HAP-1 (cell line): ENCODE data around the gene PLB1.

Experiments used
- DNase-seq, 2 experiments: peaks; one replicate each; pipeline ENCODE4 v3.0.0-alpha.2; 2016 to 2020; ENCODE audit warnings: low spot score in 2 of 2
- H3K27me3 ChIP-seq: fragments of 250-450 bp; sonication (Bioruptor Pico); 2 replicates; pipeline ENCODE4 v1.5.1; 2020; ENCODE audit warnings: low read depth, mild to moderate bottlenecking, moderate library complexity
- H3K36me3 ChIP-seq: fragments of 250-450 bp; sonication (Bioruptor Pico); replicated peaks from 2 replicates; pipeline ENCODE4 v1.5.1; 2020; ENCODE audit warnings: mild to moderate bottlenecking
- H3K4me1 ChIP-seq: fragments of 250-450 bp; sonication (Bioruptor Pico); 2 replicates; pipeline ENCODE4 v1.5.1; 2020; ENCODE audit warnings: mild to moderate bottlenecking
- H3K4me3 ChIP-seq: fragments of 250-450 bp; sonication (Bioruptor Pico); 2 replicates; pipeline ENCODE4 v1.5.1; 2020; ENCODE audit warnings: mild to moderate bottlenecking, moderate library complexity
- H3K9me3 ChIP-seq: fragments of 250-450 bp; sonication (Bioruptor Pico); 2 replicates; pipeline ENCODE4 v1.5.1; 2020; ENCODE audit warnings: mild to moderate bottlenecking, moderate library complexity
- in situ Hi-C: fragments of 300-500 bp; cut with MboI; formaldehyde crosslinking; loops from 3 replicates; pipeline ENCODE4 v1.14.3; 2020; ENCODE audit warnings: low sequenced_read_pairs, inconsistent platforms, mixed read lengths

Gene PLB1

DNA sequence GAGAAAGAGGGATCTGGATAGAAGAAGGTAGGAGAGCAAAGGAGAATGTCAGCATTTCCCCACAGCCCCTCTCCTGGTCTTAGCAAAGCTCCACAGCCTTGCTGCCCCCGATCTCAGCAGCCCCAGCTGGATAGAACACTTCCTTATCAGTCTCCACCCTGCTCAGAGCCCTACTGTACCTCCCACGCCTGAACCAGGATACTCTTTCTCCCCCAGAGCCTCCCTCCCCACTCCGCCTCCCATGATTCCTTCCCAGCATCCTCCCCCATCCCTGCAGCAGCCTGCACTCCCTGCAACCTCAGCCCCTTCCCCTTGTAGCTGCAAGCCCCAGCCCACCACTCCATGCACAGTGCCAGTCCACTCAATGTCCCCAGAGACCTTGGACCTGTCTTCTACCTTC, 25.8 kb downstream of the PLB1 start:
- Histone ChIP-seq H3K27me3 (peaks cover 4% of the 10 kb centered on the region; the same call in 1 of the 2 replicates), H3K4me3 (no peak overlapping the region), H3K36me3 (no peaks in the 10 kb centered on the region), H3K4me1 (no peaks in the 10 kb centered on the region), H3K9me3 (no peaks in the 10 kb centered on the region)
- no peak for DNase-seq
- in situ Hi-C loops = no loop called here

DNA sequence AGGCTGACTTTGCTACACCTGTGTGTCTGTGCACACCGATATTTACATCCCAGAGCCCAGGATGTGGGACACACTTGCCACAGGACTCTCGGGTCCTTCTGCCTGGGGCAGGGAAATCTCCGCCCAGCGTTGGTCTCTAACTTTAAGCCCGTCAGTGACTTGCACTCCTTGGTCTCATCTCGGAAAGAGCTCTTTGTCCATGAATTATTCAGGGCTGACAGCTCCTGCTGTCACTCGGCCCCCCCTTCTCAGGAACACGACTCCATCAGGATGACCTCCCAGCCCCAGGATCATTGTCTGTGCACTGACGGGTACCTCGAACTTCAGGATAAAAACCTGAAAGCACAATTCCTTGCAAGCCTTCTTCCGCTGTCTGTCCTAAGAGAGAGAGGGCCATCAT, 26.6 kb downstream of the PLB1 start:
- Histone ChIP-seq H3K9me3 (no peaks in the 10 kb centered on the region), H3K27me3 (peaks cover 4% of the 10 kb centered on the region; the same call in 1 of the 2 replicates), H3K36me3 (no peaks in the 10 kb centered on the region), H3K4me1 (no peaks in the 10 kb centered on the region), H3K4me3 (no peak overlapping the region)
- DNase-seq = no peak
- in situ Hi-C loops = no loop called here

DNA sequence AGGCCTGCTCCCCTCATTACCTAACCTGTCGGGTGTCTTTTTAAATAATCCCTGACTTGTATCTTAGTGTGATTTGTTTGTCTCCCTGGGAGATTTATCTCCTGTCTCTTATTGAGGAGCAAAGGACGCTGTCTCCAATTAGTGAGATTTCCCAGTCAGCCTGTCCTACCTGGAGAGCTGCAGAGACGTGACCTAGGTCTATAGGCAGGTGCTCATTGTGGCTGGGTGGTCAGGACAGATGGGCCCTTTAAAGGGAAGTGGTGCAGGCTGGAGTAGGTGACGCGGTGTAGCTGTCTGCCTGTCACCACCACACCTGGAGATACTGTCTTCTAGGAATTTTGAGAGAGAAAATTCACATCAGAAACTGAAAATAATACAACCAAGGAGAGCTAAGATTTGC, 28.0 kb downstream of the PLB1 start:
- H3K27me3 ChIP-seq = peaks cover 4% of the 10 kb centered on the region; the same call in 1 of the 2 replicates
- in situ Hi-C loops = no loop called here

DNA sequence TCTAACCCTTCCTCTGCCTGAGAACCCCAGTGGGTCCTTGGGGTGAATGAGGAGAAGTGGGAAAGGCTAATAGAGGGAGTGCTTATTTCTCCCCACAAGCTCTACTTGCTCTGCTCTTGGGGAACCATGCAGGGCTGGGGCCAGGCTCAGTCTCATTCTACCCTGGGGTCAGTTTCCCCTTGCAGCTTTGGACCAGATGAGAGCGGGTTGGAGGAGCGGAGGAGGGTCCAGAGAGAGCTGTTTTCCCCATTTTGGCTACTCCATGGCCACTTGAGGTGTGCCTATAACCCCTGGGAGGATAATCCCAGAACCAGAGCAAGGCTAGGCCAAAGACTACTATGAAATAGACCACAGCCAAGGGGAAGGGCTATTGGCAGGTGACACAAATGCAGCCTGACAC, 29.6 kb downstream of the PLB1 start:
- Histone ChIP-seq H3K27me3 (peaks cover 4% of the 10 kb centered on the region; the same call in 1 of the 2 replicates), H3K9me3 (no peaks in the 10 kb centered on the region), H3K36me3 (no peaks in the 10 kb centered on the region), H3K4me1 (no peaks in the 10 kb centered on the region), H3K4me3 (no peak overlapping the region)
- DNase-seq = no peak
- in situ Hi-C loops = no loop called here

More for the DNA sequence above, 28.0 kb downstream of the PLB1 start:
- no peaks in the 10 kb centered on the region for H3K9me3 ChIP-seq
- no peaks in the 10 kb centered on the region for H3K4me1 ChIP-seq
- no peak for DNase-seq
- no peak overlapping the region for H3K4me3 ChIP-seq
- no peaks in the 10 kb centered on the region for H3K36me3 ChIP-seq

DNA sequence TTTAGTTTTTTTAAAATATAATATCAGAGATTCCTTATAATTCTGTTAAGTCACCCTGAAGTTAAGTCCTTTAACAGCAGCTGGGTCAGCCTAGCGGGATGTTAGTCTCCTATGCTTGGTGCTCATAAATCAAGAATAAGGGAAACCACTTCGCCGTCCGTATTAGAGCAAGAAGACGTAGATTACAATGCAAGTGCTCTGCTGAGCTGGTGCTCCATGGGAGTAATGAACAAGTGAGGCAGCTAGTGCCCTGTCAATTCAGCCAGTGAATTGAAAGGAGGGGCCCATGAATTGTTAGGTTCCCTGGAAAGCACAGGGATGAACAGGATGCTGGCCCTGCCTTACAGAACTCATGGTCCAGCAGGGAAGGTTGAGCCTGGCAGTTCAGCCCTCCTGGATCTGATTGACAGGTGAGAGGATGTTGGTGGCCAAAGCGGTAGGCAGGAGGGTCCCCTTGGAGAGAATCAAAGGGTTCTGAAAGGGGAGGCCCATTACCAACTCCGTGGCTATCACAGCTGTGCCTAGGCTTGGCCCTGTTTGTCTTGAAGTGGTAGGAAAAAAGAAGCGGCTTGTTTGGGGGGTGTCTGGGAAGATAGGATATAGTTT, 30.8 kb downstream of the PLB1 start:
- Histone ChIP-seq H3K4me1 (no peaks in the 10 kb centered on the region), H3K36me3 (no peaks in the 10 kb centered on the region), H3K4me3 (no peak overlapping the region), H3K27me3 (peaks cover 4% of the 10 kb centered on the region; the same call in 1 of the 2 replicates), H3K9me3 (no peaks in the 10 kb centered on the region)
- in situ Hi-C loops = no loop called here
- DNase-seq = no peak

- no peaks in the 10 kb centered on the region for H3K4me1 ChIP-seq
- H3K4me3 ChIP-seq = no peak overlapping the region
- no peak for DNase-seq
- no peaks in the 10 kb centered on the region for H3K9me3 ChIP-seq
- no peaks in the 10 kb centered on the region for H3K36me3 ChIP-seq
- peaks cover 4% of the 10 kb centered on the region; the same call in 1 of the 2 replicates for H3K27me3 ChIP-seq
- in situ Hi-C loops = no loop called here
Observed at GRCh38 chr2:28527196-28527595, 31.3 kb downstream of the PLB1 start.

DNA sequence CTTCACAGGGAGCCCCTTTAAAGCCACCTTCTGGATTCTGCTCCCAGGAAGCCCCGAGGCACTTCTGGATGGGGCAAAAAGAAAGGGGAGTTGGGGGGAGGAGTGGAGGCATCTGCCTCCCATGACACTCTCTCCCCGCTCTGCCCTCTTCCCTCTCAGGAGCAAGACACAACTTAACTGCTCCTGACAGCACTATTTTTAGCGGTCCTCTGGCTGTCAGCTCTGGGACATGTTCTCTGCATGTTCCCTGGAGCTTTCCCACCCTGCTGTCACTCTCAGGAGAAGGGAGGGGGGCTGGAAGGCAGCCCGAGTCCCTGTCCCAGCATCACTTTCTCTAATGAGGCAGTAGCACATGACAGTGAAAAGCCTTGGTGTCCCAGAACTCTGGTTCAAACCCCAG, 32.3 kb downstream of the PLB1 start:
- no peak overlapping the region for H3K4me3 ChIP-seq
- no peak for DNase-seq
- H3K27me3 ChIP-seq = peaks cover 7% of the 10 kb centered on the region; the same call in 1 of the 2 replicates
- H3K36me3 ChIP-seq = no peaks in the 10 kb centered on the region
- H3K4me1 ChIP-seq = no peaks in the 10 kb centered on the region
- H3K9me3 ChIP-seq = no peaks in the 10 kb centered on the region
- in situ Hi-C loops = no loop called here

DNA sequence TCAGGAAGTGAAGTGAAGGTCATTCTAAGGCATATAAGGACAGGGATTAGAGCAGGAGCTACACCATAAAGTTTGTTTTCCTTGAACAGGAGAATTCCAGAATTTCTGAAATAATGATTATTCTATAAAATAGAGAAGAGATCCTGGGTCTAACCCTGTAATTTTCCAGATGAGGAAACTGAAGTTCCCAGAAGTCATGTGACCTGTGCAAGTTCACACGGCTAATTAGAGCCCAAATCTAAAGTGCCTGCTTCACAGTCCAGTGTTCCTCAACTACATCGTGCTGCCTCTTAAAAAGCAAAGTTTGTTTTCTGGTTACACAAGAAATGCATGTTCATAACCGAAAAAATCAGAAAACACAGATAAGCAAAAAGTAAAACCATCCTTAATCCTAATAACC, 34.9 kb downstream of the PLB1 start:
- Histone ChIP-seq H3K27me3 (0 out of 2 replicates have a peak, but pooled peaks cover 3% of the 10 kb centered on the region), H3K4me1 (no peaks in the 10 kb centered on the region), H3K36me3 (no peaks in the 10 kb centered on the region), H3K4me3 (no peak overlapping the region), H3K9me3 (no peaks in the 10 kb centered on the region)
- in situ Hi-C loops = no loop called here
- DNase-seq = no peak

DNA sequence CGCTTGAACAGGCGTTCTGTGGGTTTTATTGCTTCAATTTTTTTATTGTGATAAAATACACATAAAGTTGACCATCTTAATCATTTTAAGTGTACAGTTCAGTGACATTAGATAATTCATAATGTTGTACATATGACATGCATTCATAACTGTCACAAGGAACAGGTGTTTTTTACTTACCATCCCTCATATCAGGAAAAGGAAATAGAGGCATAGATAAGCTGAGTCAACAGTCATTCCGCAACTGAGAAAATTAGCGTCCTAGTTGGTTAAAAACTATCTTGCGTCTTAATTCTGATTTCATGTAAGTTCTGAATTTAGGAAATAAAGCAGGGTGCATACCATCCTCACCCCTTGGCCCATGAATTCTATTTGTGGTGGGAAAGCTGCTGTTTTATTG, 36.5 kb downstream of the PLB1 start:
- H3K4me1 ChIP-seq = no peaks in the 10 kb centered on the region
- no peak for DNase-seq
- 0 out of 2 replicates have a peak, but pooled peaks cover 3% of the 10 kb centered on the region for H3K27me3 ChIP-seq
- H3K36me3 ChIP-seq = no peaks in the 10 kb centered on the region
- H3K4me3 ChIP-seq = no peak overlapping the region
- H3K9me3 ChIP-seq = no peaks in the 10 kb centered on the region
- in situ Hi-C loops = no loop called here

GRCh38 chr2:28533044-28533680, 37.3 kb downstream of the PLB1 start:
- no peak overlapping the region for H3K4me3 ChIP-seq

GRCh38 chr2:28534817-28535216, 39.0 kb downstream of the PLB1 start:
- no peaks in the 10 kb centered on the region for H3K9me3 ChIP-seq
- no peak overlapping the region for H3K4me3 ChIP-seq
- DNase-seq = no peak
- H3K27me3 ChIP-seq = 0 out of 2 replicates have a peak, but pooled peaks cover 3% of the 10 kb centered on the region
- H3K36me3 ChIP-seq = no peaks in the 10 kb centered on the region
- H3K4me1 ChIP-seq = no peaks in the 10 kb centered on the region
- in situ Hi-C loops = no loop called here

More at GRCh38 chr2:28533044-28533680, 37.3 kb downstream of the PLB1 start:
- Histone ChIP-seq H3K9me3 (no peaks in the 10 kb centered on the region), H3K27me3 (0 out of 2 replicates have a peak, but pooled peaks cover 3% of the 10 kb centered on the region), H3K4me1 (no peaks in the 10 kb centered on the region), H3K36me3 (no peaks in the 10 kb centered on the region)
- no peak for DNase-seq
- in situ Hi-C loops = no loop called here

- Histone ChIP-seq H3K27me3 (no peaks in the 10 kb centered on the region), H3K4me1 (no peaks in the 10 kb centered on the region), H3K9me3 (no peaks in the 10 kb centered on the region), H3K4me3 (no peak overlapping the region), H3K36me3 (no peaks in the 10 kb centered on the region)
- no peak for DNase-seq
- in situ Hi-C loops = no loop called here
Observed at GRCh38 chr2:28538134-28538533, 42.3 kb downstream of the PLB1 start.

DNA sequence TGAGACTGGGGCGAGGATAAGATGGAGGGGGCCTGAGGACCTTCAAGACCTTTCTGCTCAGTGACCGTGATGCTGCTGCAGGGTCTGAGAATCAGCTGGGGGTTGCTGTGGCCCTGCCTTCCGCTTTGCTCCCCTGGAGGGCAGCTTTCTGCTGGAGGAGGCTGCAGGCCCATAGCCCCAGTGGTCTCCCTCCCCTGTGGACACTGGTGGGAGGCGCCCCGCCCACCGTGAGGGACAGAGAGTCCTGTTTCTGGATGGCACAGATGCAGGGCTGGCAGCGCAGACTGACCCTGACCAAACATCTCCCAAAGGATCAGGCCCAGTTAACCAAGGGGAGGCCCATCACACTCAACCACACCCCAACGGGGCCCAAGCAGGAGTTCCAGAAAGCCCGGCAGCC, 42.8 kb downstream of the PLB1 start:
- no peaks in the 10 kb centered on the region for H3K27me3 ChIP-seq
- H3K4me1 ChIP-seq = no peaks in the 10 kb centered on the region
- H3K36me3 ChIP-seq = no peaks in the 10 kb centered on the region
- DNase-seq = no peak
- H3K4me3 ChIP-seq = no peak overlapping the region
- no peaks in the 10 kb centered on the region for H3K9me3 ChIP-seq
- in situ Hi-C loops = no loop called here

- H3K36me3 ChIP-seq = no peaks in the 10 kb centered on the region
- in situ Hi-C loops = no loop called here
- no peak overlapping the region for H3K4me3 ChIP-seq
- H3K4me1 ChIP-seq = no peaks in the 10 kb centered on the region
- H3K9me3 ChIP-seq = no peaks in the 10 kb centered on the region
- no peaks in the 10 kb centered on the region for H3K27me3 ChIP-seq
- no peak for DNase-seq
Observed at GRCh38 chr2:28539118-28539541, 43.3 kb downstream of the PLB1 start.
